ENCODE results near the gene TACO1.

The TACO1 gene

GRCh38 chr17:63633742-63634141, 33.0 kb downstream of the TACO1 start:
- in situ Hi-C loops (cut with HindIII; ENCODE audit: low sequenced_read_pairs), result no loop called here
- no peak for TF ChIP-seq CTCF (IDR thresholded peaks at IDR 0.05; ENCODE audit: low read depth, low read length, missing control alignments)
- DNase-seq (ENCODE audit: low read depth), result no peak

GRCh38 chr17:63634163-63634562, 33.5 kb downstream of the TACO1 start:
- H3K4me3 ChIP-seq (ENCODE audit: low read depth, low read length), result no peak overlapping the region
- DNase-seq (ENCODE audit: low read depth), result no peak
- in situ Hi-C loops (cut with HindIII; ENCODE audit: low sequenced_read_pairs), result no loop called here
- no peak for TF ChIP-seq CTCF (IDR thresholded peaks at IDR 0.05; ENCODE audit: low read depth, low read length, missing control alignments)

More at GRCh38 chr17:63633742-63634141, 33.0 kb downstream of the TACO1 start:
- no peak overlapping the region for H3K4me3 ChIP-seq (ENCODE audit: low read depth, low read length)

GRCh38 chr17:63634816-63635215, 34.1 kb downstream of the TACO1 start:
- TF ChIP-seq CTCF (IDR thresholded peaks at IDR 0.05; ENCODE audit: low read depth, low read length, missing control alignments), result no peak
- H3K4me3 ChIP-seq (ENCODE audit: low read depth, low read length), result no peak overlapping the region
- DNase-seq (ENCODE audit: low read depth), result no peak
- in situ Hi-C loops (cut with HindIII; ENCODE audit: low sequenced_read_pairs), result no loop called here

- H3K4me3 ChIP-seq (ENCODE audit: low read depth, low read length), result no peak overlapping the region
- TF ChIP-seq CTCF (IDR thresholded peaks at IDR 0.05; ENCODE audit: low read depth, low read length, missing control alignments), result no peak
- in situ Hi-C loops (cut with HindIII; ENCODE audit: low sequenced_read_pairs), result no loop called here
- DNase-seq (ENCODE audit: low read depth), result no peak
These were observed 34.6 kb downstream of the TACO1 start for GRCh38 chr17:63635290-63635689.

GRCh38 chr17:63635787-63636186, 35.1 kb downstream of the TACO1 start:
- no peak overlapping the region for H3K4me3 ChIP-seq (ENCODE audit: low read depth, low read length)
- no peak for TF ChIP-seq CTCF (IDR thresholded peaks at IDR 0.05; ENCODE audit: low read depth, low read length, missing control alignments)
- DNase-seq (ENCODE audit: low read depth), result no peak
- in situ Hi-C loops (cut with HindIII; ENCODE audit: low sequenced_read_pairs), result no loop called here

GRCh38 chr17:63639125-63639524, 38.4 kb downstream of the TACO1 start:
- no peak for TF ChIP-seq CTCF (IDR thresholded peaks at IDR 0.05; ENCODE audit: low read depth, low read length, missing control alignments)
- H3K4me3 ChIP-seq (ENCODE audit: low read depth, low read length), result no peak overlapping the region
- DNase-seq (ENCODE audit: low read depth), result no peak
- in situ Hi-C loops (cut with HindIII; ENCODE audit: low sequenced_read_pairs), result no loop called here

- no peak overlapping the region for H3K4me3 ChIP-seq (ENCODE audit: low read depth, low read length)
- no peak for TF ChIP-seq CTCF (IDR thresholded peaks at IDR 0.05; ENCODE audit: low read depth, low read length, missing control alignments)
- in situ Hi-C loops (cut with HindIII; ENCODE audit: low sequenced_read_pairs), result no loop called here
- DNase-seq (ENCODE audit: low read depth), result no peak
These were observed 39.3 kb downstream of the TACO1 start for GRCh38 chr17:63640038-63640437.
